GM18505 (cell line): Measurements from ENCODE around the gene ASGR2.

ENCODE experiments used
- ATAC-seq: cut with Tn5 transposase; IDR thresholded peaks from one replicate; pipeline ENCODE4 v1.9.1; 2021; ENCODE audit not compliant: unreplicated experiment
- POLR2A ChIP-seq: IDR thresholded peaks from 4 replicates; pipeline ENCODE4 v1.6.1; 2011; ENCODE audit warnings: borderline replicate concordance; ENCODE audit not compliant: insufficient read depth, insufficient read length; ENCODE audit errors: extremely low read depth

Gene ASGR2

GRCh38 chr17:7080456-7081041 lies 34.1 kb downstream of the ASGR2 start:
- TF ChIP-seq POLR2A: no peak
- no peak for ATAC-seq

DNA sequence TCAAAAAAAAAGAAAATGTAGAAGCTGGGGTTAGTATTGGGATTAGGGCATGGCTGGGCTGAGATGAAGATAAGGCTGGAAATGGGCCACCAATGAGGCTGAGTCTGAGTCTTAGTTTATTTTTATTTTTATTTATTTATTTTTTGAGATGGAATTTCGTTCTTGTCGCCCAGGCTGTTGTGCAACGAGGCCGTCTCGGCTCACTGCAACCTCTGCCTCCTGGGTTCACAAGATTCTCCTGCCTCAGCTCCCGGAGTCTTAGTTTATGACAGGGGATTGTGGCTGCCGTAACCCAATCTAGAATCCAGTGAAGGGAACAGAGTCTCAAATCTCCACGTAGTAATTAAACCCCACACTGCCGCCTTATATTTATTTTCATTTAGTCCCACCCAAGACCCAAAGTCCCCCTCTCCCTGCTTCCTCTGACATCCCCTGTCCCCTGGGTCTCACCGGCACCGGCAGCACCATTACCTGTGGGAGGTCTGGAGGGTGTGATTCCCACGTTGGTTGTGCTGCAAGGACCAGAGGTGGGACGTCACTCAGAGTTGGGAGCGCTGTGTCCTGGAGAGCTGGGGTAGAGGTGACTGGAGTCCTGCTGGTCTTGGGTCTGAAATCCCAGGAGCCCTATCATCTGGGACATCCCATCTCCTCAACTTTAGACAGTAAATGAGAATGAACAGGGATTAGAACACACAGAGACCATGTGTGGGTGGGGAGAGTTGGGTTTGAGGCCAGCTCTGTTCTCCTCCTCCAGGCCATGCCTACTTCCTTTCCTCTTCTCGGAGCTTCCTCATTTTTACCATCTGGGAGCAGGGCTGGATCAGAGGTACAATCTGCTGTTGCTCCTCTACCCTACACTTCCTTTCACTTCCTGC lies 34.8 kb downstream of the ASGR2 start, which contains the start of gene CLEC10A:
Gene CLEC10A, minus strand, starts transcription at position 671 of the 875 bp plus-strand sequence. CDS start 1,439 bp downstream, outside the sequence.
- no peak for ATAC-seq
- no peak for TF ChIP-seq POLR2A

DNA sequence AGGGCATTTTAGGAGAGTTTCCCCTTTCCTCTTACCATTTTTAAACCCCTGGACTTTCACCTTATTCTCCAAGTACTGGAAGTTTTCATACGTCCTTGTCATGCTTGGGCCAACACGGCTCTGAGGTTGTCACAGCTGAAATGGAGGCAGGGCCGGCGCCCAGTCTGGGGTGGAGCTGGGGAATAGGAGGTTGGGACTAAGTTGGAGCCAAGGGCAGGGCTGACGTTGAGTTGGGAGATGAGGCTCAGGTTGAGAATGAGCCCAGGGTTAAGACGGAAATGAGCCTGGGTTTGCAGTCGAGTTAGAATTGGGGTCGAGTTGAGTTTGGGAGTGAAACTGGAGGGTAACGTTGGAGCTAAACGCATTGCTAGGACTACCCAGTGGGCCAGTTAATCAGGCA lies 35.9 kb downstream of the ASGR2 start:
- ATAC-seq: no peak
- TF ChIP-seq POLR2A: no peak

DNA sequence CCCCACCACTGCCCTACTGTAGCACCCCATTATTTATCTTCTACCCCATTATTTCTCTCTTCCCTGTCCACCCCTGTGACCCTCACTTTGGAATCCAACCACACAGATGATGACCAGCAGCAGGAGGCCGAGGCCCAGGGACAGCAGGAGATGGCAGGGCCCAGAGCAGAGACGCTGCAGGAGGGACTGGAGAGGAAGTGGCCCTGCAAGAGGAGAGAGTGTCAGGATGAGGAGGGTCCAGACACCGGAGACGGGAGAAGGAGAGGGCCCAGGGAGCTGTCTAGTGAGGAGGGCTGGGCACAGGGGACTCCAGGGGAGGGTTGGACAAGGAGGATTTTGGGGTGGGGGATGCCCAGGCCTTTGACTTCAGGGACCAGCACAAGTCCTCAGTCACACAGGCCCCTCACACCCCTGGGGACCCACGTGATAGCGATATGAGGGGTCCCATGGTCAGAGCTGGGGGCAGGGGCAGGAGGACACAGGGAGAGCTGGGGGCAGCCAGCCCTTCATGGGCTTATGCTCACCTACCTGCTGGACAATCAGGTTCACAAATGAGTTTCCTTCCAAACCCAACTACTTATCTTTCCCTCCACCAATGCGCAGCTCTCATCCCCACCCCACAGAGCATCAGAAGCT lies 36.6 kb downstream of the ASGR2 start:
- TF ChIP-seq POLR2A: no peak
- ATAC-seq: no peak

GRCh38 chr17:7074931-7075330 lies 39.7 kb downstream of the ASGR2 start:
- ATAC-seq: no peak
- no peak for TF ChIP-seq POLR2A

DNA sequence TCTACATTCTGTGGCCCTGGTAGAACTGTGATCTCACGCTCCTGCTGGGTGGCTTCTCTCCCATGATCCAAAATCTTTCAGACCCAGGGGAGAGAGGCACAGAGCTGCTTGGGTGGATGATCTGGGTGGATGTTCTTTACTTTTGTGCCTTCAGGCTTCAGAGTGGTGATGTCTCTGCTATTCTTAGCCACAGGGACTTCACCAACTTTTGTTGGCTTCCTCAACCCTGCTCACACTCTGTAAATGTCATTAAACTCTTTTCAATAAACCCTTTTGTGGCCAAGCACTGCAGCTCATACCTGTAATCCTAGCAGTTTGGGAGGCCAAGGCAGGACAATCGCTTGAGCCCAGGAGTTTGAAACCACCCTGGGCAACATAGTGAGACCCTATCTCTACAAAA lies 42.2 kb downstream of the ASGR2 start:
- ATAC-seq: no peak
- no peak for TF ChIP-seq POLR2A

GRCh38 chr17:7070712-7071111 lies 43.9 kb downstream of the ASGR2 start:
- ATAC-seq: no peak

DNA sequence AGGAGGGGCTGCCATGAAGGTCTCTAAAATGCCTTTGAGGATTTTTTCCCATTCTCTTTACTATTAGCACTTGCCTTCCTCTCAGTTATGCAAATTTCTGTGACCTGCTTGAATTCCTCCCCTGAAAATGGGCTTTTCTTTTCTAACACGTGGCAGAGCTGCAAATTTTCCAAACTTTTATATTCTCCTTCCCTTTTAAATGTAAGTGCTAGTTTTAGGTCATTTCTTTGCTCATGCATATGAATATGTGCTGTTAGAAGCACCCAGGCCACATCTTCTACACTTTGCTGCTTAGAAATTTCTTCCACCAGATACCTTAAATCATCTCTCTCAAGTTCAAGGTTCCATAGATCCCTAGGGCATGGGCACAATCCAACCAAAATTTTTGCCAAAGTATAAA lies 46.4 kb downstream of the ASGR2 start:
- ATAC-seq: no peak
- TF ChIP-seq POLR2A: no peak

More at GRCh38 chr17:7070712-7071111, 43.9 kb downstream of the ASGR2 start:
- TF ChIP-seq POLR2A: no peak

GRCh38 chr17:7067198-7067597 lies 47.4 kb downstream of the ASGR2 start:
- no peak for ATAC-seq
- TF ChIP-seq POLR2A: no peak

- TF ChIP-seq POLR2A: no peak
- ATAC-seq: no peak
Measured at GRCh38 chr17:7064261-7064660, 50.4 kb downstream of the ASGR2 start.

DNA sequence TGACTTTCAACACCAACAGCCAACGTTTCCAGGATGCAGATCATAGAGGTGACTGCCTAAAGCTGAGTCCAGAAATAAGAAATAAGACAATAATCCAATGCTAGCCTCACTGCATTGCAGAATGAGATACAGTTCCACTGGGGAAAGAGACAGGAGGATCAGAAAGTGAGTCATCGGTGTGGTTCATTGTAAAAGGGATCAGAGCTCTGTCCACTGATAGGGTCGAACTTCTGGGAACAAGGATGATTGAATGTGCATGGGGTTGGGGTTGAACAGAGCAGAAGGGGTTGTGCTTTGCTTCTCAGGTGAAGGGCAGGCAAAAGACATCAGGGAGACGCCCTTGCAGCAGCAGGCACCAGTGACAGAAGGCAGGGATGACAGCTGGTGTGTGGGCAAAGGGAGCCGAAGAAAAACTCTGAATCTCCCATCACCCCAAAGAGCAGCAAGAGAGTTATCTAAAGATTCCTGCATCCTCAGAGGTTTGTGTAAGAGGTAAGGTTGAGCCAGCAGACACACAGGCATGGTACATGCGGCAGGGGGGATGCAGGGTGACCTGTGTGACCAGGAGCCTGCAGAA lies 51.0 kb downstream of the ASGR2 start:
- TF ChIP-seq POLR2A: no peak

GRCh38 chr17:7060165-7060891 lies 54.3 kb downstream of the ASGR2 start:
- no peak for TF ChIP-seq POLR2A
- no peak for ATAC-seq

More for the DNA sequence above, 51.0 kb downstream of the ASGR2 start:
- ATAC-seq: no peak
